Measurements from ENCODE around the gene MX1. TPM values are rescaled to one million over a fixed set of nuclear protein-coding genes. Genes with fewer than 3 reads are reported as not detected.

Gene MX1
- total RNA-seq, 1 experiment from 2014 or later, result 1.2 TPM

DNA sequence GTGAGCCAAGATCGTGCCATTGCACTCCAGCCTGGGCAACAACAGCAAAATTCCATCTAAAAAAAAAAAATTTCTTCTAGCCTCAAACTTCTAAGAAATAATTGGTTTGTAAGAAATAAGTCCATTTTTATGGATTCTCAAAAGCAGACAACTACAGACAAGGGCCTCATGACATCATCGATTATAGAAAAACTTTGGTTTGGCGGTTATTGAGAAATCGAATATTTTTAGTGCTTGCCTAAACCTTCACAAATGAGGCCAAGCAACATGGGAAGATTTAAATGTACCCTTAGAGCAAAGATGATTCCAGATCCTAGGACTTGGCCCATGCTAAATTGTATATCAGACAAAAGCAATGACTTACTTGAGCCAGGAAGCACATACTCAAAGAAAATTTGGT lies 27.8 kb upstream of the MX1 start:
- H3K4me3 ChIP-seq (ENCODE audit: low read depth, low read length, poor library complexity, severe bottlenecking), result no peak overlapping the region
- H3K4me1 ChIP-seq (ENCODE audit: insufficient read depth, low read length, poor library complexity, severe bottlenecking), result no peaks in the 10 kb centered on the region
- intact Hi-C loops (cut with micrococcal nuclease; ENCODE audit: unreplicated experiment), result no loop called here
- no peaks in the 10 kb centered on the region for H3K27me3 ChIP-seq (replicated peaks; ENCODE audit: insufficient read depth, low read depth, low read length, poor library complexity)
- POLR2A ChIA-PET (ENCODE audit: low non-redundant PET), result no interaction called here
- no peak for DNase-seq (ENCODE audit: low spot score)
- H3K36me3 ChIP-seq (ENCODE audit: insufficient read depth, low read length, poor library complexity, severe bottlenecking), result no peaks in the 10 kb centered on the region
- no peaks in the 10 kb centered on the region for H3K9me3 ChIP-seq (ENCODE audit: low read depth, low read length, poor library complexity, severe bottlenecking)
- no peak overlapping the region for H3K27ac ChIP-seq (ENCODE audit: low read depth, low read length, poor library complexity, severe bottlenecking)
- CTCF ChIA-PET, result no interaction called here
- BruUV-seq (replicated peaks), result no TSS peak
- TF ChIP-seq, protein P1, sequence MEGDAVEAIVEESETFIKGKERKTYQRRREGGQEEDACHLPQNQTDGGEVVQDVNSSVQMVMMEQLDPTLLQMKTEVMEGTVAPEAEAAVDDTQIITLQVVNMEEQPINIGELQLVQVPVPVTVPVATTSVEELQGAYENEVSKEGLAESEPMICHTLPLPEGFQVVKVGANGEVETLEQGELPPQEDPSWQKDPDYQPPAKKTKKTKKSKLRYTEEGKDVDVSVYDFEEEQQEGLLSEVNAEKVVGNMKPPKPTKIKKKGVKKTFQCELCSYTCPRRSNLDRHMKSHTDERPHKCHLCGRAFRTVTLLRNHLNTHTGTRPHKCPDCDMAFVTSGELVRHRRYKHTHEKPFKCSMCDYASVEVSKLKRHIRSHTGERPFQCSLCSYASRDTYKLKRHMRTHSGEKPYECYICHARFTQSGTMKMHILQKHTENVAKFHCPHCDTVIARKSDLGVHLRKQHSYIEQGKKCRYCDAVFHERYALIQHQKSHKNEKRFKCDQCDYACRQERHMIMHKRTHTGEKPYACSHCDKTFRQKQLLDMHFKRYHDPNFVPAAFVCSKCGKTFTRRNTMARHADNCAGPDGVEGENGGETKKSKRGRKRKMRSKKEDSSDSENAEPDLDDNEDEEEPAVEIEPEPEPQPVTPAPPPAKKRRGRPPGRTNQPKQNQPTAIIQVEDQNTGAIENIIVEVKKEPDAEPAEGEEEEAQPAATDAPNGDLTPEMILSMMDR (conservative IDR thresholded peaks at IDR 0.05; ENCODE audit: low read depth, low read length), result no peak

DNA sequence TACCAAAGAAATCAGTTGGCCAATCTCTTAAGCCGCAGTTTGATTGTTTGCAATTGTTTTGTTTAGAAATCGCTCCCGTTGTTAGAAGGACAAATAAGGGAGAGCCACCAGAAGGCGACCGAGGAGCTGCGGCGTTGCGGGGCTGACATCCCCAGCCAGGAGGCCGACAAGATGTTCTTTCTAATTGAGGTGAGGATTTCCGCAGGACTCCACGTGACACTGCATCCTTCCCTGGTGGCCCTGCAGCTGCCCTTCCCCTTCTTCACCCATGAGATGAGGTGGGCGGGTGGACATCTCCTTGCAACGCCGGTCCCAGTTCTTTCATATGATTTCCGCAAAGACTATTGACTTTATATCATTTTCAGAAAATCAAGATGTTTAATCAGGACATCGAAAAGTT lies 27.2 kb upstream of the MX1 start:
- no peaks in the 10 kb centered on the region for H3K4me1 ChIP-seq (ENCODE audit: insufficient read depth, low read length, poor library complexity, severe bottlenecking)
- no peaks in the 10 kb centered on the region for H3K27me3 ChIP-seq (replicated peaks; ENCODE audit: insufficient read depth, low read depth, low read length, poor library complexity)
- intact Hi-C loops (cut with micrococcal nuclease; ENCODE audit: unreplicated experiment), result no loop called here
- H3K4me3 ChIP-seq (ENCODE audit: low read depth, low read length, poor library complexity, severe bottlenecking), result no peak overlapping the region
- BruUV-seq (replicated peaks), result no TSS peak
- no peak for TF ChIP-seq EZH2 (IDR thresholded peaks at IDR 0.05; ENCODE audit: borderline replicate concordance, low read depth, low read length, poor library complexity, severe bottlenecking)
- TF ChIP-seq, protein P1 (conservative IDR thresholded peaks at IDR 0.05; ENCODE audit: low read depth, low read length), result no peak
- no peak overlapping the region for H3K27ac ChIP-seq (ENCODE audit: low read depth, low read length, poor library complexity, severe bottlenecking)
- H3K36me3 ChIP-seq (ENCODE audit: insufficient read depth, low read length, poor library complexity, severe bottlenecking), result no peaks in the 10 kb centered on the region
- CTCF ChIA-PET, result no interaction called here
- H3K9me3 ChIP-seq (ENCODE audit: low read depth, low read length, poor library complexity, severe bottlenecking), result no peaks in the 10 kb centered on the region
- no peak for DNase-seq (ENCODE audit: low spot score)
- POLR2A ChIA-PET (ENCODE audit: low non-redundant PET), result no interaction called here

DNA sequence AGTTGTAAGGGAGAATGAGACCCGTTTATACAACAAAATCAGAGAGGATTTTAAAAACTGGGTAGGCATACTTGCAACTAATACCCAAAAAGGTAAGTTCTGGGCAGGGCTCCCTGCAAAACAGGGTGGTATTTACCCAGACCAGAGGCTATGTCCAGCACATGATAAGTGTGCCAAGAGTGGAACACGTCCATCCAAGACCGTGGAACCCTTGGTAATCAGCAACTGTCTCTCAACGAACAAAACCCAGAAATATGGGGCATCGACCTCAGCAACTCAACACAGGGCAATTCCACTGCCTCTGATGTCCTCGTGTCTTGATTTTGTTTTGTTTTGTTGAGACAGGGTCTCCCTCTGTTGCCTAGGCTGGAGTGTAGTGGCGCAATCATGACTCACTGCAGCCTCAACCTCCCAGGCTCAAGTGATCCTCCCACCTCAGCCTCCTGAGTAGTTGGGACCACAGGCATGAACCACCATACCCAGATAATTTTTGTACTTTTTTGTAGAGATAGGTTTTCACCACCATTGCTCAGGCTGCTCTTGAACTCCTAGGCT lies 26.7 kb upstream of the MX1 start:
- CTCF ChIA-PET, result no interaction called here

More for the DNA sequence above, 26.7 kb upstream of the MX1 start:
- intact Hi-C loops (cut with micrococcal nuclease; ENCODE audit: unreplicated experiment), result no loop called here
- no peaks in the 10 kb centered on the region for H3K36me3 ChIP-seq (ENCODE audit: insufficient read depth, low read length, poor library complexity, severe bottlenecking)
- POLR2A ChIA-PET (ENCODE audit: low non-redundant PET), result no interaction called here
- TF ChIP-seq, protein P1 (conservative IDR thresholded peaks at IDR 0.05; ENCODE audit: low read depth, low read length), result no peak
- no peak for TF ChIP-seq EZH2 (IDR thresholded peaks at IDR 0.05; ENCODE audit: borderline replicate concordance, low read depth, low read length, poor library complexity, severe bottlenecking)
- no peak for DNase-seq (ENCODE audit: low spot score)
- no peak overlapping the region for H3K4me3 ChIP-seq (ENCODE audit: low read depth, low read length, poor library complexity, severe bottlenecking)
- H3K27me3 ChIP-seq (replicated peaks; ENCODE audit: insufficient read depth, low read depth, low read length, poor library complexity), result no peaks in the 10 kb centered on the region
- H3K4me1 ChIP-seq (ENCODE audit: insufficient read depth, low read length, poor library complexity, severe bottlenecking), result no peaks in the 10 kb centered on the region
- no peak overlapping the region for H3K27ac ChIP-seq (ENCODE audit: low read depth, low read length, poor library complexity, severe bottlenecking)
- no TSS peak for BruUV-seq (replicated peaks)
- H3K9me3 ChIP-seq (ENCODE audit: low read depth, low read length, poor library complexity, severe bottlenecking), result no peaks in the 10 kb centered on the region
